ENCODE data around the gene INTS13.
A peak's percentile ranks its signal among the peaks of the same experiment; 100 is the strongest.
"Not testable (repeated sequence)": the region's sequence is repeated elsewhere in the genome, so short reads cannot be mapped to it uniquely, and the experiment has no call there.

INTS13 gene

GRCh38 chr12:26929590-26929989, 8.2 kb downstream of the INTS13 start:
- DNase-seq = no peak

- DNase-seq = no peak
These were observed 9.1 kb downstream of the INTS13 start for GRCh38 chr12:26928661-26929060.

- DNase-seq = no peak
These were observed 15.9 kb downstream of the INTS13 start for GRCh38 chr12:26921886-26922285.

- no peak for DNase-seq
These were observed 18.6 kb downstream of the INTS13 start for GRCh38 chr12:26919216-26919555.

- DNase-seq = no peak
These were observed 19.2 kb downstream of the INTS13 start for GRCh38 chr12:26918321-26919215.

- no peak for DNase-seq
These were observed 31.1 kb downstream of the INTS13 start for GRCh38 chr12:26906704-26907103.

GRCh38 chr12:26906024-26906423, 31.8 kb downstream of the INTS13 start:
- DNase-seq = no peak

GRCh38 chr12:26903396-26903795, 34.4 kb downstream of the INTS13 start:
- DNase-seq = not testable (repeated sequence)

GRCh38 chr12:26896913-26897312, 40.9 kb downstream of the INTS13 start:
- DNase-seq = no peak

- DNase-seq = no peak
These were observed 42.1 kb downstream of the INTS13 start for GRCh38 chr12:26895672-26896071.

- DNase-seq = no peak
These were observed 46.1 kb downstream of the INTS13 start for GRCh38 chr12:26891704-26892103.

GRCh38 chr12:26890784-26891183, 47.0 kb downstream of the INTS13 start:
- no peak for DNase-seq

- peak; percentile 60 for DNase-seq
These were observed 52.8 kb downstream of the INTS13 start for GRCh38 chr12:26884765-26885576.

- DNase-seq = no peak
These were observed 57.2 kb downstream of the INTS13 start for GRCh38 chr12:26880625-26881024.

GRCh38 chr12:26878661-26879119, 59.1 kb downstream of the INTS13 start:
- no peak for DNase-seq

GRCh38 chr12:26874501-26875296, 63.1 kb downstream of the INTS13 start:
- no peak for DNase-seq

- DNase-seq = no peak
These were observed 65.2 kb downstream of the INTS13 start for GRCh38 chr12:26872625-26873024.

GRCh38 chr12:26871985-26872384, 65.8 kb downstream of the INTS13 start:
- no peak for DNase-seq

GRCh38 chr12:26870491-26871419, 67.0 kb downstream of the INTS13 start:
- DNase-seq = peak; percentile 35

- no peak for DNase-seq
These were observed 67.8 kb downstream of the INTS13 start for GRCh38 chr12:26869908-26870459.

- no peak for DNase-seq
These were observed 68.7 kb downstream of the INTS13 start for GRCh38 chr12:26869104-26869494.
